ENCODE data around the gene CTBP1. TPM values are rescaled to one million over a fixed set of nuclear protein-coding genes. Genes with fewer than 3 reads are reported as not detected.

Gene CTBP1
- polyA plus RNA-seq, 1 donor, result 112 TPM

GRCh38 chr4:1164040-1164439 is 84.9 kb downstream of the CTBP1 start:
- no peak for DNase-seq

Other genes starting within 250 kb of the CTBP1 start
- gene FGFRL1, start 237.5 kb downstream of the CTBP1 start, polyA plus RNA-seq (ENCODE audit: insufficient read length), result 33.1 TPM
- gene RNF212, start 135.6 kb downstream of the CTBP1 start, polyA plus RNA-seq (ENCODE audit: insufficient read length), result 17.9 TPM
- 10.8 TPM for gene SPON2, start 76.5 kb downstream of the CTBP1 start, polyA plus RNA-seq (ENCODE audit: insufficient read length)
- 62.7 TPM for gene MAEA, start 40.8 kb upstream of the CTBP1 start, polyA plus RNA-seq (ENCODE audit: insufficient read length)
- 16.2 TPM for gene UVSSA, start 98.1 kb upstream of the CTBP1 start, polyA plus RNA-seq (ENCODE audit: insufficient read length)
- not detected for gene NKX1-1, start 157.3 kb upstream of the CTBP1 start, polyA plus RNA-seq (ENCODE audit: insufficient read length)